ENCODE results near the gene EIF2B2.

EIF2B2 gene

GRCh38 chr14:75010472-75011093 is 7.9 kb downstream of the EIF2B2 start:
- DNase-seq (ENCODE audit: low read depth): no peak

GRCh38 chr14:75011356-75011994 is 8.8 kb downstream of the EIF2B2 start:
- no peak for TF ChIP-seq CTCF (conservative IDR thresholded peaks at IDR 0.05; ENCODE audit: low read depth, low read length)
- no peak overlapping the region for H3K4me3 ChIP-seq (ENCODE audit: low read length)
- DNase-seq (ENCODE audit: low read depth): peak; percentile 38

More at GRCh38 chr14:75010472-75011093, 7.9 kb downstream of the EIF2B2 start:
- TF ChIP-seq CTCF (conservative IDR thresholded peaks at IDR 0.05; ENCODE audit: low read depth, low read length): no peak
- no peak overlapping the region for H3K4me3 ChIP-seq (ENCODE audit: low read length)

GRCh38 chr14:75013290-75013689 is 10.6 kb downstream of the EIF2B2 start:
- DNase-seq (ENCODE audit: low read depth): no peak
- TF ChIP-seq CTCF (conservative IDR thresholded peaks at IDR 0.05; ENCODE audit: low read depth, low read length): no peak
- no peak overlapping the region for H3K4me3 ChIP-seq (ENCODE audit: low read length)

GRCh38 chr14:75015496-75015895 is 12.8 kb downstream of the EIF2B2 start:
- no peak for TF ChIP-seq CTCF (conservative IDR thresholded peaks at IDR 0.05; ENCODE audit: low read depth, low read length)
- no peak for DNase-seq (ENCODE audit: low read depth)
- H3K4me3 ChIP-seq (ENCODE audit: low read length): no peak overlapping the region

GRCh38 chr14:75016815-75017214 is 14.1 kb downstream of the EIF2B2 start:
- no peak for DNase-seq (ENCODE audit: low read depth)
- TF ChIP-seq CTCF (conservative IDR thresholded peaks at IDR 0.05; ENCODE audit: low read depth, low read length): no peak
- no peak overlapping the region for H3K4me3 ChIP-seq (ENCODE audit: low read length)

- DNase-seq (ENCODE audit: low read depth): no peak
- H3K4me3 ChIP-seq (ENCODE audit: low read length): no peak overlapping the region
- TF ChIP-seq CTCF (conservative IDR thresholded peaks at IDR 0.05; ENCODE audit: low read depth, low read length): no peak
Observed at GRCh38 chr14:75018694-75019093, 16.0 kb downstream of the EIF2B2 start.

- peak; percentile 67 for TF ChIP-seq CTCF (conservative IDR thresholded peaks at IDR 0.05; ENCODE audit: low read depth, low read length)
- no peak for DNase-seq (ENCODE audit: low read depth)
Observed at GRCh38 chr14:75022655-75023054, 19.9 kb downstream of the EIF2B2 start.

More at GRCh38 chr14:75022655-75023054, 19.9 kb downstream of the EIF2B2 start:
- no peak overlapping the region for H3K4me3 ChIP-seq (ENCODE audit: low read length)
